IMR-90 (cell line): Measurements from ENCODE around the gene MRPS26. TPM values are rescaled to one million over a fixed set of nuclear protein-coding genes. Genes with fewer than 3 reads are reported as not detected.

Source experiments
- ATAC-seq: fragments of 200-7000 bp; cut with Tn5 transposase; 2 replicates; pipeline ENCODE4 v1.9.1; 2020; ENCODE audit warnings: low read depth, mild to moderate bottlenecking, moderate library complexity
- BruUV-seq: library from RNA; stranded (reverse); fragments of 400-500 nt; replicated peaks from 2 replicates; lab custom pipeline; 2021; lab: Mats Ljungman, UMichigan
- CTCF ChIA-PET: fragments of 300-600 bp; formaldehyde crosslinking; extraction: SDS; loops from one replicate; lab custom pipeline; 2021; ENCODE audit warnings: antibody characterized with exemption; lab: Yijun Ruan, JAX
- POLR2A ChIA-PET: fragments of 300-600 bp; sonication (Branson Sonifier 250); formaldehyde crosslinking; loops from one replicate; lab custom pipeline; 2022; ENCODE audit warnings: antibody characterized with exemption; ENCODE audit not compliant: unreplicated experiment; lab: Charles Lee
- DNase-seq: peaks from one replicate; pipeline ENCODE4 v3.0.0; 2013
- H2AFZ ChIP-seq: replicated peaks from 2 replicates; pipeline ENCODE3; 2013; ENCODE audit warnings: low read length, mild to moderate bottlenecking; ENCODE audit not compliant: poor library complexity
- H2AK5ac ChIP-seq: 2 replicates; pipeline ENCODE4 v1.6.1; 2013; ENCODE audit warnings: low read depth, low read length, inconsistent platforms
- H2AK9ac ChIP-seq: replicated peaks from 2 replicates; pipeline ENCODE3; 2013; ENCODE audit warnings: mild to moderate bottlenecking, low read depth, low read length, moderate library complexity; ENCODE audit not compliant: poor library complexity
- H2BK120ac ChIP-seq: 2 replicates; pipeline ENCODE4 v1.6.1; 2013; ENCODE audit warnings: low read depth, low read length, inconsistent platforms
- H2BK15ac ChIP-seq: 3 replicates; pipeline ENCODE4 v1.6.1; 2013; ENCODE audit warnings: low read depth, low read length, inconsistent platforms
- H2BK20ac ChIP-seq: 2 replicates; pipeline ENCODE4 v1.6.1; 2013; ENCODE audit warnings: low read depth, mild to moderate bottlenecking, inconsistent platforms, low read length, moderate library complexity
- H2BK5ac ChIP-seq: 2 replicates; pipeline ENCODE4 v1.6.1; 2013; ENCODE audit warnings: mild to moderate bottlenecking, low read depth, low read length, inconsistent platforms; ENCODE audit not compliant: poor library complexity, severe bottlenecking
- H3K14ac ChIP-seq: replicated peaks from 2 replicates; pipeline ENCODE4 v1.6.1; 2013; ENCODE audit warnings: low read depth, low read length, inconsistent platforms
- H3K18ac ChIP-seq: 2 replicates; pipeline ENCODE4 v1.6.1; 2013; ENCODE audit warnings: low read depth, low read length, control low read depth
- H3K23ac ChIP-seq: 2 replicates; pipeline ENCODE4 v1.6.1; 2013; ENCODE audit warnings: low read depth, low read length, inconsistent platforms
- H3K27ac ChIP-seq: 2 replicates; pipeline ENCODE4 v1.5.1; 2013; ENCODE audit warnings: mild to moderate bottlenecking, control low read depth, low read length; ENCODE audit not compliant: insufficient read depth
- H3K27me3 ChIP-seq: 2 replicates; pipeline ENCODE4 v1.6.1; 2013; ENCODE audit warnings: low read length; ENCODE audit not compliant: control insufficient read depth, insufficient read depth
- H3K36me3 ChIP-seq: 2 replicates; pipeline ENCODE4 v1.6.1; 2013; ENCODE audit warnings: low read length, mixed read lengths; ENCODE audit not compliant: control insufficient read depth, insufficient read depth
- H3K4ac ChIP-seq: 2 replicates; pipeline ENCODE4 v1.6.1; 2013; ENCODE audit warnings: low read depth, low read length, inconsistent platforms
- H3K4me1 ChIP-seq: 2 replicates; pipeline ENCODE4 v1.6.1; 2013; ENCODE audit warnings: low read length, mixed read lengths; ENCODE audit not compliant: control insufficient read depth, insufficient read depth
- H3K4me2 ChIP-seq: 2 replicates; pipeline ENCODE4 v1.6.1; 2013; ENCODE audit warnings: low read depth, mild to moderate bottlenecking, control low read depth, low read length, moderate library complexity
- H3K4me3 ChIP-seq: 2 replicates; pipeline ENCODE4 v1.5.1; 2013; ENCODE audit warnings: low read depth, mild to moderate bottlenecking, control low read depth, low read length, moderate library complexity; ENCODE audit not compliant: insufficient read depth
- H3K56ac ChIP-seq: 2 replicates; pipeline ENCODE4 v1.6.1; 2013; ENCODE audit warnings: low read length, inconsistent platforms; ENCODE audit not compliant: insufficient read depth; ENCODE audit errors: extremely low read depth
- H3K79me1 ChIP-seq, 2 experiments: 2 replicates each; pipeline ENCODE4 v1.6.1; 2013; ENCODE audit warnings: low read length in 2 of 2, inconsistent platforms in 1 of 2, low read depth in 1 of 2
- H3K9ac ChIP-seq: 2 replicates; pipeline ENCODE4 v1.6.1; 2013; ENCODE audit warnings: low read depth, low read length, control low read depth
- H3K9me1 ChIP-seq: 2 replicates; pipeline ENCODE4 v1.6.1; 2013; ENCODE audit warnings: low read length, inconsistent platforms; ENCODE audit not compliant: insufficient read depth
- H3K9me3 ChIP-seq: 2 replicates; pipeline ENCODE4 v1.6.1; 2013; ENCODE audit warnings: low read length; ENCODE audit not compliant: control insufficient read depth, insufficient read depth
- H4K20me1 ChIP-seq: 2 replicates; pipeline ENCODE4 v1.6.1; 2013; ENCODE audit warnings: low read length, inconsistent platforms; ENCODE audit not compliant: insufficient read depth
- H4K5ac ChIP-seq: 2 replicates; pipeline ENCODE4 v1.6.1; 2013; ENCODE audit warnings: mild to moderate bottlenecking, low read depth, low read length, control low read depth
- H4K8ac ChIP-seq, 2 experiments: 2 replicates each; pipeline ENCODE4 v1.6.1; 2013; ENCODE audit warnings: low read depth in 2 of 2, low read length in 2 of 2, control low read depth in 1 of 2, inconsistent platforms in 1 of 2
- H4K91ac ChIP-seq: 2 replicates; pipeline ENCODE4 v1.6.1; 2013; ENCODE audit warnings: low read depth, low read length, inconsistent platforms; ENCODE audit not compliant: insufficient read depth
- MAZ ChIP-seq: IDR thresholded peaks from 2 replicates; pipeline ENCODE4 v1.6.1; 2012; ENCODE audit warnings: low read depth, mild to moderate bottlenecking, low read length, improper control_type of control experiment, moderate library complexity, borderline replicate concordance
- POLR2A ChIP-seq: IDR thresholded peaks from 2 replicates; pipeline ENCODE4 v1.6.1; 2012; ENCODE audit warnings: mild to moderate bottlenecking, low read depth, low read length
- RFX5 ChIP-seq: IDR thresholded peaks from 2 replicates; pipeline ENCODE4 v1.8.0; 2012; ENCODE audit warnings: low read depth, mild to moderate bottlenecking, low read length, moderate library complexity
- WGBS, 2 experiments: methylation state at CpG; one replicate each; pipeline versions ENCODE4 v1.1.5 to v1.1.7; 2013; ENCODE audit warnings: missing lambda C conversion rate in 2 of 2; ENCODE audit not compliant: insufficient read length in 1 of 2; ENCODE audit errors: extremely low coverage in 2 of 2; 5-methylcytosine and 5-hydroxymethylcytosine counted together
- dilution Hi-C: fragments of 300-500 bp; cut with HindIII; formaldehyde crosslinking; loops from one replicate; pipeline ENCODE4 v1.14.3; 2018; ENCODE audit warnings: low sequenced_read_pairs; ENCODE audit not compliant: unreplicated experiment
- in situ Hi-C: fragments of 300-500 bp; cut with MboI; formaldehyde crosslinking; loops from 3 replicates; pipeline ENCODE4 v1.14.3; 2019; ENCODE audit warnings: low sequenced_read_pairs, inconsistent platforms, mixed read lengths
- intact Hi-C: fragments of 100-400 bp; cut with micrococcal nuclease; formaldehyde crosslinking; loops from 2 replicates; pipeline ENCODE4 v1.10.0; 2022
- polyA plus RNA-seq, 3 experiments: library from polyadenylated mRNA; depleted of rRNA; stranded (reverse); fragments of >200 nt; gene quantifications; 2 replicates each; pipeline ENCODE4 v1.2.3, GENCODE V29; 2012; ENCODE audit warnings: low replicate concordance in 1 of 3
- total RNA-seq: library from RNA; depleted of rRNA; stranded (reverse); fragments of >200 nt; gene quantifications from 2 replicates; pipeline ENCODE4 v1.2.3, GENCODE V29; 2012
- TF ChIP-seq, protein P1 (sequence below): conservative IDR thresholded peaks from 2 replicates; pipeline ENCODE4 v1.5.1; 2012; ENCODE audit warnings: mild to moderate bottlenecking, low read depth, low read length, improper control_type of control experiment

MRPS26 gene
- total and polyA plus RNA-seq, 2 of the 4 experiments (the other 2 are of a cell fraction): 22.2 to 38.6 TPM

DNA sequence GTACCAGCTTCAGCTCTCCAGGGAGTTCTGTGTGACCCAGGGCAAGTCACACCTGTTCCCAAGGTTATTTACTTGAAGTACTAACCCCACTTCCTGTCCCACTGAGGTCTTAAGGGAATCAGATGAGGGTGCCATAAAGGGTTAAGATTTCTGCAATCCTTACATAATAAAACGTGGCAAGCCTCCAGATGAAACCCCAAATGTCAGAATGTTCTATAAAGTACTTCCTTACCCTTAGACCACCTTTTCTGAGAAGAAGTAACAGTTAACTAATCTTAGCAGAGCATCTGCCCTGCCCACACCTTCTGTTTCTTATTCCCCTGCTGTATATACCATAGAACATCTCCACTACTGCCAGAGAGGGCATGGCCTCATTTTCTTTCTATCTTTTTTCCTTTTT, 44.7 kb downstream of the MRPS26 start:
- Histone ChIP-seq H3K18ac (no peak overlapping the region), H3K4ac (no peak overlapping the region), H4K20me1 (no peaks in the 10 kb centered on the region), H4K91ac (no peak overlapping the region), H3K14ac (no peak overlapping the region), H2AK9ac (no peak overlapping the region), H2BK15ac (no peak overlapping the region), H3K56ac (no peak overlapping the region), H2BK20ac (no peak overlapping the region), H3K9me1 (peaks cover 2% of the 10 kb centered on the region; the same call in 1 of the 2 replicates), H3K27ac (no peak overlapping the region), H2BK120ac (no peak overlapping the region), H2AK5ac (no peak overlapping the region), H3K4me1 (no peaks in the 10 kb centered on the region), H3K27me3 (peaks cover 39% of the 10 kb centered on the region), H3K23ac (no peak overlapping the region), H2BK5ac (no peak overlapping the region), H3K9ac (no peak overlapping the region), H2AFZ (no peak overlapping the region), H4K8ac (no peak overlapping the region), H3K4me2 (no peak overlapping the region), H4K5ac (no peak overlapping the region), H3K9me3 (no peaks in the 10 kb centered on the region), H3K79me1 (no peaks in the 10 kb centered on the region), H3K36me3 (no peaks in the 10 kb centered on the region), H3K4me3 (no peak overlapping the region)
- intact Hi-C loops (no loop called here), in situ Hi-C loops (no loop called here), dilution Hi-C loops (no loop called here)
- ATAC-seq (no peak), DNase-seq (no peak)
- TF ChIP-seq POLR2A (no peak), MAZ (no peak), RFX5 (no peak)
- TF ChIP-seq, protein P1, sequence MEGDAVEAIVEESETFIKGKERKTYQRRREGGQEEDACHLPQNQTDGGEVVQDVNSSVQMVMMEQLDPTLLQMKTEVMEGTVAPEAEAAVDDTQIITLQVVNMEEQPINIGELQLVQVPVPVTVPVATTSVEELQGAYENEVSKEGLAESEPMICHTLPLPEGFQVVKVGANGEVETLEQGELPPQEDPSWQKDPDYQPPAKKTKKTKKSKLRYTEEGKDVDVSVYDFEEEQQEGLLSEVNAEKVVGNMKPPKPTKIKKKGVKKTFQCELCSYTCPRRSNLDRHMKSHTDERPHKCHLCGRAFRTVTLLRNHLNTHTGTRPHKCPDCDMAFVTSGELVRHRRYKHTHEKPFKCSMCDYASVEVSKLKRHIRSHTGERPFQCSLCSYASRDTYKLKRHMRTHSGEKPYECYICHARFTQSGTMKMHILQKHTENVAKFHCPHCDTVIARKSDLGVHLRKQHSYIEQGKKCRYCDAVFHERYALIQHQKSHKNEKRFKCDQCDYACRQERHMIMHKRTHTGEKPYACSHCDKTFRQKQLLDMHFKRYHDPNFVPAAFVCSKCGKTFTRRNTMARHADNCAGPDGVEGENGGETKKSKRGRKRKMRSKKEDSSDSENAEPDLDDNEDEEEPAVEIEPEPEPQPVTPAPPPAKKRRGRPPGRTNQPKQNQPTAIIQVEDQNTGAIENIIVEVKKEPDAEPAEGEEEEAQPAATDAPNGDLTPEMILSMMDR: no peak
- CTCF ChIA-PET: no interaction called here
- no CpG with 5 or more reads among the region's 1 CpG for WGBS, 2 experiments
- BruUV-seq: no TSS peak
- POLR2A ChIA-PET: no interaction called here
